Measurements from ENCODE around the gene ZSCAN26.

DNA sequence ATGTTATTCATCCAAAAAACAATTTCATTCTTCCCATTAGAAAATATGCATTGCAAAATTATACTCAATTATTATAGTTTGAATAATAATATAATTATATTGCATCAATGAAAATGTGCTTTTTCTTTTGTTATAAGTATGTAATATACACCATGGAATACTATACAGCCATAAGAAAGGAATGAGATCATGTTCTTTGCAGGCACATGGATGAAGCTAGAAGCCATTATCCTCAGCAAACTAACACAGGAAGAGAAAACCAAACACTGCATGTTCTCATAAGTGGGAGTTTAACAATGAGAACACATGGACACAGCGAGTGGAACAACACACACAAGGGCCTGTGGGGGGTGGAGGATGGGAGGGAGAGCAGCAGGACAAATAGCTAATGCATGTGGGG is 9.9 kb upstream of the ZSCAN26 start:
- TF ChIP-seq POLR2A (IDR thresholded peaks at IDR 0.05) (no peak), CTCF (IDR thresholded peaks at IDR 0.05) (no peak)
